Left renal cortex interstitium (tissue), 4 donors: ENCODE measurements around the gene SBK2. TPM values are rescaled to one million over a fixed set of nuclear protein-coding genes. Genes with fewer than 3 reads are reported as not detected.

Experiments used
- polyA plus RNA-seq, 4 donors: library from polyadenylated mRNA; unstranded; fragments of 120-200 nt; gene quantifications; one replicate each; pipeline ENCODE4 v1.2.1, GENCODE V29; 2013; ENCODE audit not compliant: insufficient read length in 4 of 4

Gene SBK2
- polyA plus RNA-seq, 4 donors, result 0.51 to 1.5 (median 0.88) TPM

Other genes with a start within 250 kb of the SBK2 start
- 1 to 10 TPM; 1.0 to 1.7 (median 1.3) TPM for gene TMEM150B, start 211.8 kb downstream of the SBK2 start, polyA plus RNA-seq
- gene KMT5C, start 197.3 kb downstream of the SBK2 start, polyA plus RNA-seq, result 10 to 100 TPM; 13.5 to 36.8 (median 27.2) TPM
- gene COX6B2, start 182.4 kb downstream of the SBK2 start, polyA plus RNA-seq, result 1 to 10 TPM in 3 of 4 donors, under 1 TPM in 1; 0.76 to 1.8 (median 1.4) TPM
- gene GARIN5B, start 173.9 kb downstream of the SBK2 start, polyA plus RNA-seq, result under 1 TPM; 0.08 to 0.49 (median 0.21) TPM
- 1 to 10 TPM; 1.0 to 2.6 (median 1.6) TPM for gene IL11, start 166.7 kb downstream of the SBK2 start, polyA plus RNA-seq
- gene TMEM190, start 160.3 kb downstream of the SBK2 start, polyA plus RNA-seq, result under 1 TPM in 2 of 4 donors, not detected in 2; 0.40 to 0.76 TPM
- gene TMEM238, start 152.8 kb downstream of the SBK2 start, polyA plus RNA-seq, result 1 to 10 TPM in 2 of 4 donors, under 1 TPM in 2; 0.18 to 2.4 (median 1.0) TPM
- gene RPL28, start 151.2 kb downstream of the SBK2 start, polyA plus RNA-seq, result 1,000 to 10,000 TPM in 3 of 4 donors, 100 to 1,000 TPM in 1; 826 to 1,568 (median 1,229) TPM
- 10 to 100 TPM; 38.3 to 71.0 (median 48.0) TPM for gene UBE2S, start 129.3 kb downstream of the SBK2 start, polyA plus RNA-seq
- under 1 TPM; 0.16 to 0.38 (median 0.22) TPM for gene SHISA7, start 93.8 kb downstream of the SBK2 start, polyA plus RNA-seq
- 10 to 100 TPM; 33.8 to 59.3 (median 42.8) TPM for gene ISOC2, start 75.5 kb downstream of the SBK2 start, polyA plus RNA-seq
- not detected for gene C19orf85, start 72.4 kb downstream of the SBK2 start, polyA plus RNA-seq
- gene ZNF628, start 60.5 kb downstream of the SBK2 start, polyA plus RNA-seq, result 1 to 10 TPM; 2.3 to 6.8 (median 4.4) TPM
- gene NAT14, start 51.9 kb downstream of the SBK2 start, polyA plus RNA-seq, result 10 to 100 TPM; 41.9 to 74.3 (median 57.1) TPM
- gene SSC5D, start 48.7 kb downstream of the SBK2 start, polyA plus RNA-seq, result 1 to 10 TPM; 1.4 to 3.1 (median 2.1) TPM
- under 1 TPM; 0.10 to 0.22 (median 0.13) TPM for gene SBK3, start 8.4 kb upstream of the SBK2 start, polyA plus RNA-seq
- gene ZNF579, start 43.7 kb upstream of the SBK2 start, polyA plus RNA-seq, result 10 to 100 TPM in 3 of 4 donors, 1 to 10 TPM in 1; 9.8 to 26.1 (median 17.7) TPM
- gene FIZ1, start 62.4 kb upstream of the SBK2 start, polyA plus RNA-seq, result 10 to 100 TPM; 15.7 to 28.9 (median 23.4) TPM
- gene ZNF524, start 63.2 kb upstream of the SBK2 start, polyA plus RNA-seq, result 10 to 100 TPM in 2 of 4 donors, 1 to 10 TPM in 2; 5.3 to 14.8 (median 10.9) TPM
- gene ZNF865, start 68.5 kb upstream of the SBK2 start, polyA plus RNA-seq, result 10 to 100 TPM in 2 of 4 donors, 1 to 10 TPM in 2; 5.8 to 15.1 (median 11.3) TPM
- gene ZNF784, start 87.4 kb upstream of the SBK2 start, polyA plus RNA-seq, result 10 to 100 TPM in 3 of 4 donors, 1 to 10 TPM in 1; 9.1 to 15.0 (median 12.9) TPM
- 10 to 100 TPM; 33.8 to 67.1 (median 51.7) TPM for gene ZNF580, start 103.9 kb upstream of the SBK2 start, polyA plus RNA-seq
- gene ZNF581, start 106.5 kb upstream of the SBK2 start, polyA plus RNA-seq, result 10 to 100 TPM; 23.8 to 33.5 (median 28.0) TPM
- 10 to 100 TPM; 18.3 to 29.6 (median 25.8) TPM for gene CCDC106, start 111.1 kb upstream of the SBK2 start, polyA plus RNA-seq
- gene U2AF2, start 117.9 kb upstream of the SBK2 start, polyA plus RNA-seq, result 100 to 1,000 TPM; 150 to 257 (median 198) TPM
- 100 to 1,000 TPM in 3 of 4 donors, 10 to 100 TPM in 1; 92.1 to 157 (median 133) TPM for gene EPN1, start 138.1 kb upstream of the SBK2 start, polyA plus RNA-seq
- gene NLRP9, start 201.3 kb upstream of the SBK2 start, polyA plus RNA-seq, result under 1 TPM in 2 of 4 donors, not detected in 2; 0.03 to 0.08 TPM
- gene RFPL4A, start 222.0 kb upstream of the SBK2 start, polyA plus RNA-seq, result under 1 TPM in 2 of 4 donors, not detected in 2; 0.16 to 0.25 TPM
- not detected for gene RFPL4AL1, start 232.0 kb upstream of the SBK2 start, polyA plus RNA-seq